Measurements from ENCODE around the gene BRD7.

GRCh38 chr16:50313596-50314478 is 55.0 kb downstream of the BRD7 start:
- no peak for TF ChIP-seq ZNF253 (CRISPR knock-in tag; IDR thresholded peaks at IDR 0.05; ENCODE audit: borderline replicate concordance)
- TF ChIP-seq MAFF (IDR thresholded peaks at IDR 0.05; ENCODE audit: low read depth, low read length), result no peak
- no peak for TF ChIP-seq ZBTB10 (CRISPR knock-in tag; IDR thresholded peaks at IDR 0.05; ENCODE audit: borderline replicate concordance)
- peak; percentile 91; the same call in 1 of the 2 replicates for TF ChIP-seq TFAP4 (IDR thresholded peaks at IDR 0.05; ENCODE audit: borderline replicate concordance, low read depth)
- TF ChIP-seq EP300 (IDR thresholded peaks at IDR 0.05; ENCODE audit: low read depth in 2 of 2, low read length in 2 of 2), result peak in 1 of 2 experiments; percentile 51; a peak in 1 of 4 replicates
- peak; percentile 87 for TF ChIP-seq EP300 (CRISPR knock-in tag; IDR thresholded peaks at IDR 0.05; ENCODE audit: borderline replicate concordance)

All from HepG2 (cell line).